Hypothalamus (tissue), 51 donors: ENCODE results near the gene MADD.
A peak's percentile ranks its signal among the peaks of the same experiment; 100 is the strongest.

Experiments used
- DNase-seq, 51 donors: peaks; one replicate each; lab custom pipeline; 2025; lab: John Stamatoyannopoulos, UW

MADD gene

DNA sequence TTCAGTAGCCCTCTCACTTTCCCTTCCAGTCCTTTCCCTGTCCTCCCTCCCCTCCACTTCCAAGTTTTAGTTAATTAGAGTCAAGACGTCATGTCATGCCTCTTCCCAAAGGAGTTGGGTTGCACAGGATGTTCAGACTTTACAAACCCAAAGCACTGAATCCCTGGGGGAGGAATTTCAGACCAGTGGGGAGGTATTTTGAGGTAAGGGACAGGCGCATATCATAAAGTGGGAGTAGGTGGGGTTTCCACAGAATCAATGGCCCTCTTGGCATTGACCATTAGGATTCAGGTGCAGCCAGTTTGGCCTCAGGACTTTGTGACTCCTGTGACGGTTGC, 20.6 kb upstream of the MADD start:
- DNase-seq: no peak

DNA sequence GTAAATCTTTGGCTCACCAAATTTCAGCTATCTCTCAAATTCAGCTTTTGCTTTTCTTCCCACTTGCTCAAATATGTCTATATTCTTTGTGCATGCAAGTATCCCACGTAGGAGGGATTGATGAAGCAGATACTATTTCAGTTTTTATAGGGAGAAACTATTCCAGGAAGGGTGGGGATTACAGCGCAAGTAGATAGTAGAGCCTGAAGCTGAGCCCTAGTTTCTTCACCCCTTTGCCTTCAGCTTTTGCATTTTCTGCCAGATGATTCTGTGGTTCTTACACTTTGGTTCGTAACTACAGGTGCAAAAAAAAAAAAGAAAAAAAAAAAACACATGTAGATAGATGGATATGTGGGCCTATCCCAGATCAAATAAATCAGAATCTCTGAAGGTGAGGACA, 18.2 kb upstream of the MADD start:
- DNase-seq: no peak

DNA sequence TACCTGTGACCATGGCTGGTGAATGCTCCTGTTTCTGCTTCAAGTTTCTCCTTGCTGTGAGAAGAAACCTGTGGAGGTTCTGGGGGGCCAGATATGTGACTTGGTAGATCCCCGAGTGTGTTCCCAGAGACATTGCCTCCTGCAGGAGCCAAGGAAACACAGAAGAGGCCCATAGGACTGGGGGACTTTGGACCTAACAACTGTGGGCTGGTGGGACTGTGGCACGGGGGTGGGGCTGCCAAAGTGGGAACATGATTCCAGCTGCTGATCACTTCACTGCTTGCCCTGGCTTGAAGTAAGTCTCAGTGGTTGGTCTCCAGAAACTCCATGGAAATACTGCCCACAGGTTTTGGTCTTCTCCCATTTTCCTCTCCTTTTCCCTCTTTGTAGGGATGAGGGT, 16.3 kb upstream of the MADD start:
- no peak for DNase-seq

DNA sequence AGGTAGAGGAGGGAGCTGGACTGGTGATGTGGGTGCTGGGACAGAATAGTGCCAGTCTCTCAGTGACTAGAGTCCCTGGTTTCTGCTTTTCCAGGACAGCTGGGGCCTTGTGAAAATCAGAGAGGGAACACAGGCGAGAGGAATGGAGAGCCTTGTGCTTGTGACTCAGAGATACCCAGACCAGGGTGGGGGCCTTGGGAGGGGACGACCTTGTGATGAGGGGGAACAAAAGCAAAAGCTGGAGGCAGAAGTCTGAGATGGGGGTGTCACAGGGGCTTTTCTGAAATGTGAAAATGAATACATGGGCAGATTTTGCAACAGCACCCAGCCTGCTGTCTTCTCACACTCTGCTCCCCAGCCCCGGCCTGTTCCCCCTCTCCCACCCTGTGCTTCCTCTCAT, 15.5 kb upstream of the MADD start:
- peak in 3 of 51 donors; percentile 24 to 42 (median 25) for DNase-seq

DNA sequence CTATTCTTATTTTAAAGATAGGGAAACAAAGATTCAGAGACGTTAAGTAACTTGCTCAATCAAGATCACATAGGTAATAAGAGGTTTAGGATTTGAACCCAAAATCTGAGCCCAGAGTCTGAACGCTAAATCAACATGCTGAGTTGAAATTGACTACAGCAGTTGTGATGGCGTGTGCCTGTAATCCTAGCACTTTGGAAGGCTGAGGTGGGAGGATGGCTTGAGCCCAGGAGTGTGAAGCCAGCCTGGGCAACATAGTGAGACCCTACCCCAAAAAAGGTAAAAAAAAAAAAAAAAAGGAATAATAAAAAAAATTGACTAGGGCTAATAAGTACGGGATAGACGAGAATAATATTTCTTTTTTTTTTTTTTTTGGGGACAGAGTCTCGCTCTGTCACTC, 13.6 kb upstream of the MADD start:
- no peak for DNase-seq

DNA sequence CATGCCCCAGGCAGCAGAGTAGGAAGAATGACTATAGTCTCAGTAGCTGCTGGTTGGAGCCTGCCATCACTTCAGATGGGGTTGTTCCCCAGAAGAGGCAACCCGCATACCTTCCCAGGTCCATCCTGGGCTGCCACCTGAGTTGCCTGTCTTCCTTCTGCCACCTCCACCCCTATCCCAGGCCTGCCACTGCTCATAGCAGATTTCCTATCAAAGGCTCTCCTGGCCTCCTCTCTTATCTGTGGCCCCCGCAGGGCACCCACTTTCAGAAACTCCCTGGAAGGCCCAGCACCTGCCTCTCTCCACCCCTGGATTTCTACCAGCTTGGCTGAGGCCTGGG, 12.8 kb upstream of the MADD start:
- DNase-seq: no peak

DNA sequence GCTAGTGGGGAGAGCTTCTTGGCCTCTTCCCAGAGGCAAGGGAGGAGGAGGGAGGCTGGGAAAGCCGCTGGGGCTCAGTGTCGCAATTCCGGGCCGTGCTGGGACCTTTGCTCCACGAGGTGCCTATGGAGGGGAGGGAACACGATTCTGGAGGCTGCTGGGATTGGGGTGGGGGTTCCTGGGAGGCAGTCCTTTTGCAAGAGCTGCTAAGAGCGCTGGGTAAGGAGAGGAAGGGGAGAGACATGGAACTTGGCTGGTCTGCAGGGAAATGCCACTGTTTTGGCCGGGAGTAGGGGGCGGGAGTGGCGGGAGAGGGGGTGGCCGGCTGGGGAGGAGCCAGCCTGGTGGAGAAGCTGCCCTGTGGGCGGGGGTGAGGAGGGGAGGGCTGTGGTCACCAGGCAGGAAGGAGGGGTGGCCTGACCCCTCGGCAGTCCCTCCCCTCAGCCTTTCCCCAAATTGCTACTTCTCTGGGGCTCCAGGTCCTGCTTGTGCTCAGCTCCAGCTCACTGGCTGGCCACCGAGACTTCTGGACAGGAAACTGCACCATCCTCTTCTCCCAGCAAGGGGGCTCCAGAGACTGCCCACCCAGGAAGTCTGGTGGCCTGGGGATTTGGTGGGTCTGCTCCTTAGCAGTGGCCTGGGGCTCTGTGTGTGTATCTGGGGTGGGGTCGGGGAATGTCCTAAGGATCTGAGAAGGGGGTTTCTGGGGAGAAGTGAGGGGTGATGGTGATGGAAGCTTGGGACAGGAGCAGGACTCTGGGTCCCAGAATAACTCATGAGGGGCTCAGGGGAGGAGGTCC, 12.2 kb upstream of the MADD start, which contains the start of gene NR1H3:
Gene NR1H3 (plus strand): TSS at position 480 of the 800 bp plus-strand sequence. CDS start 1,221 bp downstream, outside the sequence.
- DNase-seq: peak in 24 of 51 donors; percentile 5 to 68 (median 50)

DNA sequence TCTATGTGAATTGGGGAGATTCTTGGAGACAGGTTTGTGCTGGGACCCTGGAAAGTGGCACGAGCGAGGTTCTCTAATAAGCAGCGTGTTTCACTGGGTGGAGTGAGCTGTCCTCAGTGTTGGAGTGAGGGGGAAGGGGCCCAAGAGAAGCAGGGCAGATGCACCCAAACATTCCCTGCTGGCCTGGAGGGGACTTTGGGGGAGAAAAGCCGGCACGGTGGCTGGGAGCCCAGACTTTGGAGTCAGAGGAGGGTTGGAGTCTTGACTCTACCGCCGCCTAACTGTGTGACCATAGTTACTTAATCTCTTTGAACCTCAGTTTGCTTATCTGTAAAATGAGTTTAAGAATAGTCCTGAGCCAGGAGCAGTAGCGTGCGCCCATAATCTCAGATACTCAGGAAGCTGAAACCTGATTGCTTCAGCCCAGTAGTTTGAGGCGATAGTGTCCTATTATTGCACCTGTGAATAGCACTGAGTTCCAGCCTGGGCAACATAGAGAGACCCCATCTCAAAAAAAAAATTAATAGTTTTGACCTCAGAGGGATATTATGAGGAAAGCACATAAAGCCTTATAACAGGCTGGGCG, 11.5 kb upstream of the MADD start:
- no peak for DNase-seq

DNA sequence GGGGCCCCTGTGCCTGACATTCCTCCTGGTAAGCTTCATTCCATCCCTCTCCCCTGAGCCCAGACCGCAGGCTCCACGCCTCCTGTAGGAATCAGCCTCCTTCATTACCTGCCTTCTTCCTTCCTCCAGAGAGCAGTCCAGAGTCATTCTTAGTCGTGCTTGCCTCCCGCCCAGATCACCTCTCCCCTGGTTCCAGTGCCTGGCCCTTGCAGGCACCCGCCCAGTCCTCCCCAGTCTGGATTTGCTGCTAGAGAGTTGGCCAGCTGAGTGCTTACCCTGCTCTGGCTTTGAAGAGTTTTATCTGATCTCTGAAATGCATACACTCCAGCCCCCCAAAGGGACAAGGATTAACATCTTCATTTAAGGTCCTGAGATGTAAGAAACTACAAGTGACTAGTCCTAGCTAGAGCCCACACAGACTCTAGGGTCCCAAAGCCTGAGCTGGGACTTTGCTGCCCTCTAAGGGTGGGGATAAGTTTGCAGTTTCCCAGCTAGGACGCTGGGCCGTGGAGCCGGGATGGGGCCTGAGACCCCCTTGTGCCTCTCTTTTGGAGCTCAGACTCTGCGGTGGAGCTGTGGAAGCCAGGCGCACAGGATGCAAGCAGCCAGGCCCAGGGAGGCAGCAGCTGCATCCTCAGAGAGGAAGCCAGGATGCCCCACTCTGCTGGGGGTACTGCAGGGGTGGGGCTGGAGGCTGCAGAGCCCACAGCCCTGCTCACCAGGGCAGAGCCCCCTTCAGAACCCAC, 10.5 kb upstream of the MADD start:
- peak in 10 of 51 donors; percentile 8 to 28 (median 18) for DNase-seq

DNA sequence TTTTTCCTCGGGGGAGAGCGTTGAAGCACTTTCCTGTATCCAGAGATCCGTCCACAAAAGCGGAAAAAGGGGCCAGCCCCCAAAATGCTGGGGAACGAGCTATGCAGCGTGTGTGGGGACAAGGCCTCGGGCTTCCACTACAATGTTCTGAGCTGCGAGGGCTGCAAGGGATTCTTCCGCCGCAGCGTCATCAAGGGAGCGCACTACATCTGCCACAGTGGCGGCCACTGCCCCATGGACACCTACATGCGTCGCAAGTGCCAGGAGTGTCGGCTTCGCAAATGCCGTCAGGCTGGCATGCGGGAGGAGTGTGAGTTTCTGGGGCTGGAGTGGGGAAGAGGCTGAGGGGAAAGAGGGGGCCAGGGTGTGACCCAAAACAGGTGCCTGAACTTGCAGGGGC, 9.6 kb upstream of the MADD start:
- DNase-seq: no peak

DNA sequence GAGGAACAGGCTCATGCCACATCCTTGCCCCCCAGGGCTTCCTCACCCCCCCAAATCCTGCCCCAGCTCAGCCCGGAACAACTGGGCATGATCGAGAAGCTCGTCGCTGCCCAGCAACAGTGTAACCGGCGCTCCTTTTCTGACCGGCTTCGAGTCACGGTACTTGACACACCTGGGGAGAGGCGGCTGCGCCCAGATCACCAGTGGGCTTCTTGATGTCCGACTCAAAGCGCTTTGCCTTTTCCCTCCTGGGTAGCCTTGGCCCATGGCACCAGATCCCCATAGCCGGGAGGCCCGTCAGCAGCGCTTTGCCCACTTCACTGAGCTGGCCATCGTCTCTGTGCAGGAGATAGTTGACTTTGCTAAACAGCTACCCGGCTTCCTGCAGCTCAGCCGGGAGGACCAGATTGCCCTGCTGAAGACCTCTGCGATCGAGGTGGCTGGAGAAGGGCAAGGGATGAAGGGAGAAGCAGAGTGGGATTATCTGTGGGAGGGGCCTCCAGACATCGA, 8.6 kb upstream of the MADD start:
- no peak for DNase-seq

DNA sequence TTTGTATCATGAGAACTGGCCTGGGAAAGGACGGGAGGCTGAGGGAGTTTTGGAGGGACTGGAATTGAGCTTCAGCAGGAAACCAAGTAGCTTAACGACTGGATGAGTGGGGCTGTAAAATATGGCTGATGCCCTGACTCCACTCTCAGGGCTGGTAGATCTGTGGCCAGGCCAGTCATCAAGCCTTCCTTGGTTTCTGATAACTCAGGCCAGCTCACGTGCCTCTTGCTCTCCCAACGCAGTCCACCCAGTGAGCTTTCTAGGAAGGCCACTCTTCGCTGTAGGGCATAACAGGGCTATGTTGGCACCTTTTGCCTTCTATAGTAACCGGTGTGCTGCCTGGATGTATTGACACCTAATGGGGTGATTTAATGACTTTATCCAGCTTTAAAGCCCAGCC, 5.8 kb upstream of the MADD start:
- no peak for DNase-seq

DNA sequence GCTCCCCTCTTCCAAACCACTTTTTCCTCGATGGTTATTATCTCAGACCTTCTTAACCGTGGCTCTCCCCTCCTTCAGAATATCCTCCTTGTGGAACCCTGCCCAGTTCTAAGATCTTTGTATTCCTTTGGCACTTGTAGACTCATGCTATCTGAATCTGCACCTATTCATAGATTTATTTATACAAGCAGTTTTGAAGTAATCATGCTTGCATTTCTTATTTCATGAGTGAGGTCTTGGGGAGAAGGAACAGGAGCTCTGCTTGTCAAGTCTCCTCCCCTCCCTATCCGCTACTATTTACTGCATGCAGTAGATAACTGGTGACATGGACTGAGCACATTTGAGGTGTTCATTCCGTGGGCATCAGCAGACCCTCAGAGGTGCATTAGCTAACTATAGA, 5.4 kb upstream of the MADD start:
- DNase-seq: no peak

DNA sequence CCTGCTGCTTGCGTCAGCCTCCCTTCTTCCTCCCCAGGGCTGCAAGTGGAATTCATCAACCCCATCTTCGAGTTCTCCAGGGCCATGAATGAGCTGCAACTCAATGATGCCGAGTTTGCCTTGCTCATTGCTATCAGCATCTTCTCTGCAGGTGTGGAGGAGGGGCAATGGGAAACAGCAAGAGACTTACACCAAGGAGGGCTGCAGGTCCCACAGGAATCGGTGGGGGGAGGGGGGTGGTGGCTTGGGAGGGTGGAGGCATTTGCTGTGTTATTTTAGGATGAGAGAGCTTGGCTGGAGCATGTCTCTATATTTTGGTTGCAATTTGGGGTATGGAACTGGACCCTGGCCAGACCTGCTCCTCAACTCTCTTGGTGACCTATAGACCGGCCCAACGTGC, 2.1 kb upstream of the MADD start:
- no peak for DNase-seq

DNA sequence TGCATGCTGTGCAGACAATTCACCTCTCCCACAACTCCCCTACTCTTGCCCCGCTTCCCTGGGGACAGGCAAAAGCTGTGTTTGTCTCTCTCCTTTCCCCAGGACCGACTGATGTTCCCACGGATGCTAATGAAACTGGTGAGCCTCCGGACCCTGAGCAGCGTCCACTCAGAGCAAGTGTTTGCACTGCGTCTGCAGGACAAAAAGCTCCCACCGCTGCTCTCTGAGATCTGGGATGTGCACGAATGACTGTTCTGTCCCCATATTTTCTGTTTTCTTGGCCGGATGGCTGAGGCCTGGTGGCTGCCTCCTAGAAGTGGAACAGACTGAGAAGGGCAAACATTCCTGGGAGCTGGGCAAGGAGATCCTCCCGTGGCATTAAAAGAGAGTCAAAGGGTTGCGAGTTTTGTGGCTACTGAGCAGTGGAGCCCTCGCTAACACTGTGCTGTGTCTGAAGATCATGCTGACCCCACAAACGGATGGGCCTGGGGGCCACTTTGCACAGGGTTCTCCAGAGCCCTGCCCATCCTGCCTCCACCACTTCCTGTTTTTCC, 1.4 kb upstream of the MADD start:
- peak in 2 of 51 donors; percentile 34 to 38 for DNase-seq

DNA sequence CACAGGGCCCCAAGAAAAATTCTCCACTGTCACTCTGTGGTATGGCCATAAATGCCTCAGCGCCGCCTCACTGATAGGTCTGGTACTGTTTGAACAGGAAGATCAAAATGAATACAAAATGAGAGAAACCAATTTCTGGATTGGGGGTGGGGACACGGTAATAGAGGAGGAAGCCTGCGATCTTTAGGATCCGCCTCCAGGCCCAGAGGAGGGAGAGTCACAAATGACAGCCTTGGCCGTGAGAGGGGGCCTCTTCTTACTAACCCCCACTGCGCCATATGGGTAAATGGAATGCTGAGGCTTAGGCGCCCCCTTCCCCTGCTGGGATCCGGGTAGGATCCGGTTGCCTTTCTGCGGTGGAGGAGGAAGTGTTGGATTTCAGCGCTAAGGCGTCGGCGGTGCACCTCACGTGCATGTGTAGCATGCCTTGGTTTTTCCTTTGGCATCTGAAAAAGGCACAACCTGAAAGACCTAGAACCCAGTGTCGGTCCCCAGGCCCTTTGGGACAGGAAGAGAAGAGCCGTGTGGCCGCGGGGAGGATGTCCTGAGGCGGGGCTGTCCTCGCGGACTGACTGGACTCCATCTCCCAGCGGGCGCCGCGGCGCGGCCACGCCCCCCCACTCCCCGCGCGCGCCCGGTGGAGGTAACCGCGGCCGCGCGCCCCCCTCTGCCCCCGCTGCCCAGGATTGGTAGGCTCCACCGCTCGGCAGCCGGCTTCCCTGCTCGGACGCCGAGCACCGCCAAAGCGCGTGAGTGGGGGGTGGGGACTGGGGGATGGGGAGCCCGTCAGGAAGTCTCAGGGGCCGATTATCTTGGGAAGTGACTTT, 718 bp upstream of the MADD start:
- peak; percentile 56 to 96 (median 85) for DNase-seq

DNA sequence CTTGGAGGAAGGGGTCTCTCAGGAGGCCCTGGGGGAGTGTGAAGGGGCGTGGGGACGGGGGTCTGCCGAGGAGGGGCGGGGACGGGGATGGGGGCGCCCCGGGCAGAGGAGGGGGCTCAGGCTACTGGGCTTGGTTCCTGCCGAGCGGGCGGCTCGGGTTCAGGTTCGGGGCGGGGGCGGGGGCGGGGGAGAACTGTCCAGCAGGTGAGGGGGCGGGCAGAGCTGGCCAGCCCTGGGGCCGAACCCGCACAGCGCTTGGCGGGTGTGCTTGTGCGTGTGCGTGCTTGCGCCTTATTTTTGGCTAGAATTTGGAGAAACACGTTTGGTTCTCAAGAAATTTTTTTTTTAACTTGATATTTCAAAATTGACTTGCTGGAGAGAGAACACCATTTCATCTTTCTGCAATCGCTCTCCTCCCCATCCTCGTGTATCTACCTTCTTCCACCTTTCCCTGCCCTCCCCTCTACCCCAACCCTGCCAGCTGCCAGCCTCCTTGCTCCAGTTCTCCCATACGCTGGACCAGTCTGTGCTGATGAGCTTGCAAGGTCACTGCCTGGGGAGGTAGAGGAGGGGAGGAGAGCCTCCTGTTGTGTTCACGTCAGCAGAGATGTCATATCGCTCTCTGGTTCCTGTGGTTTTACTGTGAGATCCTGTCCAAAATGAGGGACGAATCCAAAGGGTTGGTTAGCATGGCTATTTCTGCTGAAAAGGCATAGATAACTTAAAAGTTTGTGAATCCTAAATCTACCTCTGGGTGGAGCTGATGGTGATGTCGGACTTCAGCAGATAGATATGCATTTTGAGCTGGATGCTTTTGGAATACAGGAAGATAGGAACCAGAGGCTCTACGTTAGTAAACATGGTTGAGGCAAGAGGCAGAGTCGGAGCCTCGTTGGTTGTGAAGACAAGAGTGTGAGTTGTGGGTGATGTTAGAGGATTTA, 668 bp downstream of the MADD start:
- peak in 16 of 51 donors; percentile 6 to 54 (median 23) for DNase-seq

DNA sequence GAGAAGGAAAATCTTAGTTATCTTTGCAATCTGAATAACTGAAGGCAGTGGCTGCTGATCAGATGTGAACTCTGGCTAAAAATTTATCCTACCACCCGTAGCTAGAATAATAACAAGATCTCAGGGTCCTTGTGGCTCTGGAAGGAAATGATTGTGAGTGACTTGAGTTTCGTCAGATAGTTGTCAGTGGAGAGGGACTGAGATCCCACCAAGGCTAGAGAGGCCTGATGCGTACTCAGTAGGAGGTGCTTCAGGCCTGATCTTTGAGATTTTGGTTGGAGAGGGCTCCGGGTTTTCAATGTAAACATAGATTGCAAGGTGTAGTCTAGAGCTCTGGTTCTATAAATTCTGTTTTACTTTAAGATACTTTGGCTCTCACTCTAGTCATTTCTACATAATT, 1.4 kb downstream of the MADD start:
- DNase-seq: peak in 1 of 51 donors; percentile 42

DNA sequence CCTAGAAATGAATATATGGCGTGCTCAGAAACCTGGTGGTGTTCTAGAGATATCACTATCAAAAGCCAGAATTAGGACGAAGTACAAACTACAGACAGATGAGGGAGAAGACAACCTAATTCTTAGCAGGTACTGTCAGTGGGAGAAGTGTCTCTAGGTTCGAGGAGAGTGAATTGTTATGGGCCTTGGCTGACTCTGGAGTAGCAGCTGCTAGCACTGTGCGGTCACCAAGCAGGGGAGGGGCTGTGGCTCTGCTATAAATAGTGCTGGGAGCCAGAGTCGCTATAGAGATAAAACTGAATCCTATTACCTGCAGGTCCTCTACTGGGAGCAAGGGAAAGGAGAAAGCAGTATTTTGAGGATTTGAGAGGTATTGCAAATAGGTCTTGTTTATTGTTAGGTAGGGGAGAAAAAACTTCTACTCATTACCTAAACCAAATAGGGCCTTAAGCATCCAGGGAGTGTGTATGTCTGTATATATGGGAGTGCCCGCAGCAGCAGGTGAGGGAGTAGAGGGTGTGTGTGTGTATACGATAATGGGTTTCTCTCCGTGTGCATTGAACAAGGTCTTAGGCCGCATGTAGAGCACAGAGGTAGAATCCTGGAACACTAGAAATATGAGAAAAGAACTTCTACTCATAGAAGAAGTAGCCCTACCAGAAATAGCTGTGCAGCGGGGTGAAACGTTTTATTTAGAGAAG, 2.2 kb downstream of the MADD start:
- DNase-seq: peak in 16 of 51 donors; percentile 1 to 36 (median 16)
